Uterus (tissue), 4 donors: ENCODE results near the gene SSH2. TPM values are rescaled to one million over a fixed set of nuclear protein-coding genes. Genes with fewer than 3 reads are reported as not detected.

ENCODE experiments used
- DNase-seq, 2 donors: peaks; one replicate each; pipeline ENCODE4 v3.0.0-alpha.2; 2019 to 2020
- H3K27ac ChIP-seq, 2 donors: fragments of 200-600 bp; sonication (generic); 1 replicate in 1 of 2; 2 replicates in 1 of 2; pipeline ENCODE4 v1.5.1; 2016 to 2018
- H3K27me3 ChIP-seq, 2 donors: fragments of 200-600 bp; sonication (generic); one replicate each; pipeline ENCODE4 v1.5.1; 2018 to 2019; ENCODE audit warnings: control low read depth in 1 of 2
- H3K36me3 ChIP-seq, 2 donors: fragments of 200-600 bp; sonication (generic); one replicate each; pipeline ENCODE4 v1.5.1; 2019; ENCODE audit warnings: control low read depth in 1 of 2
- H3K4me1 ChIP-seq, 2 donors: fragments of 200-600 bp; sonication (generic); one replicate each; pipeline ENCODE4 v1.5.1; 2018 to 2019; ENCODE audit warnings: control low read depth in 1 of 2
- H3K4me3 ChIP-seq, 2 donors: fragments of 200-600 bp; sonication (generic); 1 replicate in 1 of 2; 2 replicates in 1 of 2; pipeline ENCODE4 v1.5.1; 2018 to 2019; ENCODE audit warnings: mild to moderate bottlenecking in 1 of 2
- H3K9me3 ChIP-seq, 2 donors: fragments of 200-600 bp; sonication (generic); one replicate each; pipeline ENCODE4 v1.5.1; 2019; ENCODE audit warnings: control low read depth in 1 of 2
- CTCF ChIP-seq, 4 experiments: fragments of 200-600 bp in 2 of 4; fragments of 450-650 bp in 2 of 4; sonication (generic) in 2 of 4; IDR thresholded peaks; one replicate each; pipeline ENCODE4 v1.5.1; 2016 to 2019; ENCODE audit warnings: antibody characterized with exemption in 4 of 4, mild to moderate bottlenecking in 2 of 4, moderate library complexity in 1 of 4
- POLR2A ChIP-seq, 2 donors: fragments of 450-650 bp; IDR thresholded peaks; one replicate each; pipeline ENCODE4 v1.6.1; 2016; ENCODE audit warnings: antibody characterized with exemption in 2 of 2, mild to moderate bottlenecking in 1 of 2, moderate library complexity in 1 of 2
- intact Hi-C: fragments of 100-400 bp; cut with DNase I; formaldehyde crosslinking; loops from one replicate; pipeline ENCODE4 v1.15.1; 2023; ENCODE audit warnings: low total_unique reads
- total RNA-seq, 4 donors: library from RNA; depleted of rRNA in 3 of 4; stranded (reverse); fragments of >200 nt in 3 of 4; gene quantifications; one replicate each; pipeline versions ENCODE4 v1.1.0 to v1.2.4, GENCODE V29; 2014 to 2023
- donor health status: DM: yes; HTN: yes; CAD: no.

SSH2 gene
- total RNA-seq, 4 donors from 2014 or later: 6.9 to 36.9 (median 11.5) TPM

- no peaks in the 10 kb centered on the region for H3K36me3 ChIP-seq
- DNase-seq: no peak
- TF ChIP-seq POLR2A (IDR thresholded peaks at IDR 0.05) (no peak), CTCF (IDR thresholded peaks at IDR 0.05) (no peak)
- H3K9me3 ChIP-seq: no peaks in the 10 kb centered on the region
- H3K4me1 ChIP-seq: no peaks in the 10 kb centered on the region
- no peaks in the 10 kb centered on the region for H3K27me3 ChIP-seq
- H3K27ac ChIP-seq: no peak overlapping the region
- intact Hi-C loops: no loop called here
- H3K4me3 ChIP-seq: no peak overlapping the region
These were observed 262.1 kb downstream of the SSH2 start for GRCh38 chr17:29667969-29668368.

GRCh38 chr17:29665481-29665810 lies 264.6 kb downstream of the SSH2 start:
- Histone ChIP-seq H3K27ac (no peak overlapping the region), H3K27me3 (no peaks in the 10 kb centered on the region), H3K9me3 (no peaks in the 10 kb centered on the region), H3K4me1 (no peaks in the 10 kb centered on the region), H3K4me3 (no peak overlapping the region), H3K36me3 (no peaks in the 10 kb centered on the region)
- DNase-seq: no peak
- TF ChIP-seq POLR2A (IDR thresholded peaks at IDR 0.05): no peak
- TF ChIP-seq CTCF (IDR thresholded peaks at IDR 0.05): no peak
- intact Hi-C loops: no loop called here

GRCh38 chr17:29664743-29665480 lies 265.1 kb downstream of the SSH2 start:
- Histone ChIP-seq H3K27me3 (no peaks in the 10 kb centered on the region), H3K27ac (no peak overlapping the region), H3K4me3 (no peak overlapping the region), H3K4me1 (no peaks in the 10 kb centered on the region), H3K36me3 (no peaks in the 10 kb centered on the region), H3K9me3 (no peaks in the 10 kb centered on the region)
- intact Hi-C loops: no loop called here
- TF ChIP-seq POLR2A (IDR thresholded peaks at IDR 0.05) (no peak), CTCF (IDR thresholded peaks at IDR 0.05) (no peak)
- no peak for DNase-seq

- Histone ChIP-seq H3K4me1 (no peaks in the 10 kb centered on the region), H3K4me3 (no peak overlapping the region), H3K9me3 (no peaks in the 10 kb centered on the region), H3K27ac (no peak overlapping the region), H3K36me3 (no peaks in the 10 kb centered on the region), H3K27me3 (no peaks in the 10 kb centered on the region)
- TF ChIP-seq CTCF (IDR thresholded peaks at IDR 0.05) (no peak), POLR2A (IDR thresholded peaks at IDR 0.05) (no peak)
- no peak for DNase-seq
- intact Hi-C loops: no loop called here
These were observed 266.9 kb downstream of the SSH2 start for GRCh38 chr17:29663155-29663554.

GRCh38 chr17:29661213-29661612 lies 268.8 kb downstream of the SSH2 start:
- no peaks in the 10 kb centered on the region for H3K27me3 ChIP-seq
- no peaks in the 10 kb centered on the region for H3K36me3 ChIP-seq
- no peaks in the 10 kb centered on the region for H3K9me3 ChIP-seq
- H3K4me1 ChIP-seq: no peaks in the 10 kb centered on the region
- no peak overlapping the region for H3K4me3 ChIP-seq
- TF ChIP-seq CTCF (IDR thresholded peaks at IDR 0.05) (no peak), POLR2A (IDR thresholded peaks at IDR 0.05) (no peak)
- DNase-seq: no peak
- intact Hi-C loops: no loop called here
- H3K27ac ChIP-seq: no peak overlapping the region
